ENCODE data around the gene SLC4A2. TPM values are rescaled to one million over a fixed set of nuclear protein-coding genes. Genes with fewer than 3 reads are reported as not detected.
A peak's percentile ranks its signal among the peaks of the same experiment; 100 is the strongest.

SLC4A2 gene
- total RNA-seq, 1 experiment from 2014 or later: 164 TPM

DNA sequence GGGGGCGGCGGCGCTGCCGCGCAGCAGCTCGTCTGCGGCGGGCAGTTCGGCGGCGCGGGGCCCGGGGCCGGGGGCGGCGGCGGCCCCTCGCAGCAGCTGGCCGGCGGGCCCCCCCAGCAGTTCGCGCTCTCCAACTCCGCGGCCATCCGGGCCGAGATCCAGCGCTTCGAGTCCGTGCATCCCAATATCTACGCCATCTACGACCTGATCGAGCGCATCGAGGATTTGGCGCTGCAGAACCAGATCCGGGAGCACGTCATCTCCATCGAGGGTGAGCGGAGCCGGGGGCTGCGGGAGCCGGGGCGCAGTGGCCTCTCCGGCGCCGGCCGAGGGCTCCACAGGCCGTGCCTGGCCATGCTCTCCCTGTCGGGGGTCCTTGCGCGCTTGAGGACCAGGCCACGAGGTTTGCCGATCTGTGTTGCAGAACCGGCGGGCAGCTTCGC is 27.4 kb downstream of the SLC4A2 start:
- Mint-ChIP-seq H3K27ac (no peak overlapping the region), H3K27me3 (ENCODE audit: low read depth) (peaks cover 18% of the 10 kb centered on the region), H3K9me3 (no peaks in the 10 kb centered on the region), H3K4me1 (peaks cover 45% of the 10 kb centered on the region), H3K4me3 (peak overlapping the region; percentile 67), H3K36me3 (peaks cover 4% of the 10 kb centered on the region)
- ChIA-PET CTCF (interaction anchor here (1.9 to 10.4 kb wide), 3 partner anchors 18 to 37 kb away, joined by 7 to 118 read pairs (median 7); no protein-coding TSS in a partner anchor), POLR2A (interaction anchor here (2.0 kb wide), 1 partner anchor 24 kb away, joined by 9 read pairs; no protein-coding TSS in a partner anchor)
- no peak for ATAC-seq
- TF ChIP-seq OVOL2 (CRISPR knock-in tag; IDR thresholded peaks at IDR 0.05; ENCODE audit: borderline replicate concordance): no peak
- TF ChIP-seq, protein P1, sequence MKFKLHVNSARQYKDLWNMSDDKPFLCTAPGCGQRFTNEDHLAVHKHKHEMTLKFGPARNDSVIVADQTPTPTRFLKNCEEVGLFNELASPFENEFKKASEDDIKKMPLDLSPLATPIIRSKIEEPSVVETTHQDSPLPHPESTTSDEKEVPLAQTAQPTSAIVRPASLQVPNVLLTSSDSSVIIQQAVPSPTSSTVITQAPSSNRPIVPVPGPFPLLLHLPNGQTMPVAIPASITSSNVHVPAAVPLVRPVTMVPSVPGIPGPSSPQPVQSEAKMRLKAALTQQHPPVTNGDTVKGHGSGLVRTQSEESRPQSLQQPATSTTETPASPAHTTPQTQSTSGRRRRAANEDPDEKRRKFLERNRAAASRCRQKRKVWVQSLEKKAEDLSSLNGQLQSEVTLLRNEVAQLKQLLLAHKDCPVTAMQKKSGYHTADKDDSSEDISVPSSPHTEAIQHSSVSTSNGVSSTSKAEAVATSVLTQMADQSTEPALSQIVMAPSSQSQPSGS (CRISPR knock-in tag; IDR thresholded peaks at IDR 0.05; ENCODE audit: borderline replicate concordance, low read depth): no peak
- TF ChIP-seq IRF2 (CRISPR knock-in tag; IDR thresholded peaks at IDR 0.05; ENCODE audit: borderline replicate concordance, low read depth): no peak
- no peak for TF ChIP-seq ZNF219 (CRISPR knock-in tag; IDR thresholded peaks at IDR 0.05; ENCODE audit: borderline replicate concordance)
- TF ChIP-seq FOXP1 (CRISPR knock-in tag; IDR thresholded peaks at IDR 0.05; ENCODE audit: borderline replicate concordance): no peak
- TF ChIP-seq NR3C1 (CRISPR knock-in tag; conservative IDR thresholded peaks at IDR 0.05; ENCODE audit: low read depth): no peak
- TF ChIP-seq MYBL2 (CRISPR knock-in tag; IDR thresholded peaks at IDR 0.05): no peak
- TF ChIP-seq NFATC4 (CRISPR knock-in tag; IDR thresholded peaks at IDR 0.05): no peak
- peak; percentile 59; the same call in 1 of the 2 replicates for TF ChIP-seq ETV6 (CRISPR knock-in tag; IDR thresholded peaks at IDR 0.05)
- no peak for TF ChIP-seq ZNF232 (CRISPR knock-in tag; IDR thresholded peaks at IDR 0.05)
- TF ChIP-seq, protein P2, sequence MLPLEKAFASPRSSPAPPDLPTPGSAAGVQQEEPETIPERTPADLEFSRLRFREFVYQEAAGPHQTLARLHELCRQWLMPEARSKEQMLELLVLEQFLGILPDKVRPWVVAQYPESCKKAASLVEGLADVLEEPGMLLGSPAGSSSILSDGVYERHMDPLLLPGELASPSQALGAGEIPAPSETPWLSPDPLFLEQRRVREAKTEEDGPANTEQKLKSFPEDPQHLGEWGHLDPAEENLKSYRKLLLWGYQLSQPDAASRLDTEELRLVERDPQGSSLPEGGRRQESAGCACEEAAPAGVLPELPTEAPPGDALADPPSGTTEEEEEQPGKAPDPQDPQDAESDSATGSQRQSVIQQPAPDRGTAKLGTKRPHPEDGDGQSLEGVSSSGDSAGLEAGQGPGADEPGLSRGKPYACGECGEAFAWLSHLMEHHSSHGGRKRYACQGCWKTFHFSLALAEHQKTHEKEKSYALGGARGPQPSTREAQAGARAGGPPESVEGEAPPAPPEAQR (CRISPR knock-in tag; IDR thresholded peaks at IDR 0.05): no peak
- TF ChIP-seq TEAD1 (CRISPR knock-in tag; IDR thresholded peaks at IDR 0.05): no peak
- no peak for TF ChIP-seq ESRRA (CRISPR knock-in tag; IDR thresholded peaks at IDR 0.05; ENCODE audit: borderline replicate concordance)
- no peak for TF ChIP-seq CREB1 (CRISPR knock-in tag; IDR thresholded peaks at IDR 0.05)
- TF ChIP-seq SMAD3 (CRISPR knock-in tag; IDR thresholded peaks at IDR 0.05; ENCODE audit: borderline replicate concordance): no peak
- TF ChIP-seq, protein P3, sequence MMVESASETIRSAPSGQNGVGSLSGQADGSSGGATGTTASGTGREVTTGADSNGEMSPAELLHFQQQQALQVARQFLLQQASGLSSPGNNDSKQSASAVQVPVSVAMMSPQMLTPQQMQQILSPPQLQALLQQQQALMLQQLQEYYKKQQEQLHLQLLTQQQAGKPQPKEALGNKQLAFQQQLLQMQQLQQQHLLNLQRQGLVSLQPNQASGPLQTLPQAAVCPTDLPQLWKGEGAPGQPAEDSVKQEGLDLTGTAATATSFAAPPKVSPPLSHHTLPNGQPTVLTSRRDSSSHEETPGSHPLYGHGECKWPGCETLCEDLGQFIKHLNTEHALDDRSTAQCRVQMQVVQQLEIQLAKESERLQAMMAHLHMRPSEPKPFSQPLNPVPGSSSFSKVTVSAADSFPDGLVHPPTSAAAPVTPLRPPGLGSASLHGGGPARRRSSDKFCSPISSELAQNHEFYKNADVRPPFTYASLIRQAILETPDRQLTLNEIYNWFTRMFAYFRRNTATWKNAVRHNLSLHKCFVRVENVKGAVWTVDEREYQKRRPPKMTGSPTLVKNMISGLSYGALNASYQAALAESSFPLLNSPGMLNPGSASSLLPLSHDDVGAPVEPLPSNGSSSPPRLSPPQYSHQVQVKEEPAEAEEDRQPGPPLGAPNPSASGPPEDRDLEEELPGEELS (CRISPR knock-in tag; IDR thresholded peaks at IDR 0.05): 0 out of 2 replicates have a peak, but pooled peaks have one; percentile 22
- TF ChIP-seq, protein P4, sequence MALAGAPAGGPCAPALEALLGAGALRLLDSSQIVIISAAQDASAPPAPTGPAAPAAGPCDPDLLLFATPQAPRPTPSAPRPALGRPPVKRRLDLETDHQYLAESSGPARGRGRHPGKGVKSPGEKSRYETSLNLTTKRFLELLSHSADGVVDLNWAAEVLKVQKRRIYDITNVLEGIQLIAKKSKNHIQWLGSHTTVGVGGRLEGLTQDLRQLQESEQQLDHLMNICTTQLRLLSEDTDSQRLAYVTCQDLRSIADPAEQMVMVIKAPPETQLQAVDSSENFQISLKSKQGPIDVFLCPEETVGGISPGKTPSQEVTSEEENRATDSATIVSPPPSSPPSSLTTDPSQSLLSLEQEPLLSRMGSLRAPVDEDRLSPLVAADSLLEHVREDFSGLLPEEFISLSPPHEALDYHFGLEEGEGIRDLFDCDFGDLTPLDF (CRISPR knock-in tag; IDR thresholded peaks at IDR 0.05): no peak
- no peak for TF ChIP-seq NR2C2 (CRISPR knock-in tag; IDR thresholded peaks at IDR 0.05)
- no peak for TF ChIP-seq CREM (CRISPR knock-in tag; IDR thresholded peaks at IDR 0.05)
- 0 out of 2 replicates have a peak, but pooled peaks have one; percentile 23 for TF ChIP-seq KAT7 (CRISPR knock-in tag; IDR thresholded peaks at IDR 0.05; ENCODE audit: borderline replicate concordance)
- no peak for TF ChIP-seq ZBTB21 (CRISPR knock-in tag; IDR thresholded peaks at IDR 0.05; ENCODE audit: borderline replicate concordance)
- TF ChIP-seq FOXK1 (CRISPR knock-in tag; IDR thresholded peaks at IDR 0.05): no peak
- TF ChIP-seq, protein P5, sequence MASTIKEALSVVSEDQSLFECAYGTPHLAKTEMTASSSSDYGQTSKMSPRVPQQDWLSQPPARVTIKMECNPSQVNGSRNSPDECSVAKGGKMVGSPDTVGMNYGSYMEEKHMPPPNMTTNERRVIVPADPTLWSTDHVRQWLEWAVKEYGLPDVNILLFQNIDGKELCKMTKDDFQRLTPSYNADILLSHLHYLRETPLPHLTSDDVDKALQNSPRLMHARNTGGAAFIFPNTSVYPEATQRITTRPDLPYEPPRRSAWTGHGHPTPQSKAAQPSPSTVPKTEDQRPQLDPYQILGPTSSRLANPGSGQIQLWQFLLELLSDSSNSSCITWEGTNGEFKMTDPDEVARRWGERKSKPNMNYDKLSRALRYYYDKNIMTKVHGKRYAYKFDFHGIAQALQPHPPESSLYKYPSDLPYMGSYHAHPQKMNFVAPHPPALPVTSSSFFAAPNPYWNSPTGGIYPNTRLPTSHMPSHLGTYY (CRISPR knock-in tag; IDR thresholded peaks at IDR 0.05): no peak
- TF ChIP-seq, protein P6, sequence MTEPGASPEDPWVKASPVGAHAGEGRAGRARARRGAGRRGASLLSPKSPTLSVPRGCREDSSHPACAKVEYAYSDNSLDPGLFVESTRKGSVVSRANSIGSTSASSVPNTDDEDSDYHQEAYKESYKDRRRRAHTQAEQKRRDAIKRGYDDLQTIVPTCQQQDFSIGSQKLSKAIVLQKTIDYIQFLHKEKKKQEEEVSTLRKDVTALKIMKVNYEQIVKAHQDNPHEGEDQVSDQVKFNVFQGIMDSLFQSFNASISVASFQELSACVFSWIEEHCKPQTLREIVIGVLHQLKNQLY (CRISPR knock-in tag; IDR thresholded peaks at IDR 0.05): no peak
- no peak for TF ChIP-seq ZNF317 (CRISPR knock-in tag; IDR thresholded peaks at IDR 0.05; ENCODE audit: borderline replicate concordance, low read depth)
- TF ChIP-seq, protein P7, sequence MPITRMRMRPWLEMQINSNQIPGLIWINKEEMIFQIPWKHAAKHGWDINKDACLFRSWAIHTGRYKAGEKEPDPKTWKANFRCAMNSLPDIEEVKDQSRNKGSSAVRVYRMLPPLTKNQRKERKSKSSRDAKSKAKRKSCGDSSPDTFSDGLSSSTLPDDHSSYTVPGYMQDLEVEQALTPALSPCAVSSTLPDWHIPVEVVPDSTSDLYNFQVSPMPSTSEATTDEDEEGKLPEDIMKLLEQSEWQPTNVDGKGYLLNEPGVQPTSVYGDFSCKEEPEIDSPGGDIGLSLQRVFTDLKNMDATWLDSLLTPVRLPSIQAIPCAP (CRISPR knock-in tag; IDR thresholded peaks at IDR 0.05): 0 out of 2 replicates have a peak, but pooled peaks have one; percentile 30
- no peak for TF ChIP-seq ZNF263 (CRISPR knock-in tag; IDR thresholded peaks at IDR 0.05; ENCODE audit: low read depth)
- TF ChIP-seq JAZF1 (CRISPR knock-in tag; IDR thresholded peaks at IDR 0.05): no peak
- peak; percentile 50 for DNase-seq (ENCODE audit: low spot score)
